ENCODE data around the gene THAP7. TPM values are rescaled to one million over a fixed set of nuclear protein-coding genes. Genes with fewer than 3 reads are reported as not detected.

Gene THAP7
- total and polyA plus RNA-seq, 7 donors: 19.9 to 59.4 (median 39.2) TPM

DNA sequence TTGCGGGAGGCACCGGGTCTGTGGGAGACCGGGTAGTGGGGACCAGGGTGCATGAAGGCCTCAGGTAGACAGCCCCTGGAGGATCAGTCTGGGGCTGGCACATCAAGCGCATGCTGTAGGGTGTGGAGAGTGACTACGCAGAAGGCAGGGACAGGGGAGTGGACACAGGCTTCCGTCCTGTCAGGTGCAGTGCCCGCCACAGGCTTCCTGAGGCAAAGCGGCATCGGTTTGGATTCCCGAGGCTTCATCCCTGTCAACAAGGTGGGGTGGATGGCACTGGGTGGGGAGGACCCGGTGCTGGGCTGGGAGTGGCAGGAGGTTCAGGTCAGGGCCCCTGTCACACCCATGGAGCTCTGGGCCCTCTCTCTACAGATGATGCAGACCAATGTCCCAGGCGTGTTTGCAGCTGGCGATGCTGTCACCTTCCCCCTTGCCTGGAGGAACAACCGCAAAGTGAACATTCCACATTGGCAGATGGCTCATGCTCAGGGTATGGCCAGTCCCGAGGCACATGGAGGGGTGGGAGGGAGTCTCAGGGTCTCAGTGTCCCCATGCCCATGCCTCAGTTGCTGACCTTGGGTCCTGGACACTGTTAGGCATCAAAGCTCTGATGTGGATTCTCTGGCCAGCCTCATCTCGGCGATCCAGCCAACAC is 24.3 kb downstream of the THAP7 start:
- no peaks in the 10 kb centered on the region for H3K9me3 ChIP-seq
- H3K36me3 ChIP-seq: no peaks in the 10 kb centered on the region
- H3K27ac ChIP-seq: no peak overlapping the region
- no peak overlapping the region for H3K4me3 ChIP-seq
- H3K27me3 ChIP-seq: no peaks in the 10 kb centered on the region
- intact Hi-C loops (cut with DNase I): loop anchor here (5.0 kb wide), 1 partner anchor 55 kb away; no protein-coding TSS in a partner anchor
- DNase-seq: no peak
- no peak for TF ChIP-seq EP300 (IDR thresholded peaks at IDR 0.05)
- TF ChIP-seq POLR2AphosphoS5 (IDR thresholded peaks at IDR 0.05): no peak
- TF ChIP-seq POLR2A (IDR thresholded peaks at IDR 0.05): no peak
- TF ChIP-seq, protein P1, sequence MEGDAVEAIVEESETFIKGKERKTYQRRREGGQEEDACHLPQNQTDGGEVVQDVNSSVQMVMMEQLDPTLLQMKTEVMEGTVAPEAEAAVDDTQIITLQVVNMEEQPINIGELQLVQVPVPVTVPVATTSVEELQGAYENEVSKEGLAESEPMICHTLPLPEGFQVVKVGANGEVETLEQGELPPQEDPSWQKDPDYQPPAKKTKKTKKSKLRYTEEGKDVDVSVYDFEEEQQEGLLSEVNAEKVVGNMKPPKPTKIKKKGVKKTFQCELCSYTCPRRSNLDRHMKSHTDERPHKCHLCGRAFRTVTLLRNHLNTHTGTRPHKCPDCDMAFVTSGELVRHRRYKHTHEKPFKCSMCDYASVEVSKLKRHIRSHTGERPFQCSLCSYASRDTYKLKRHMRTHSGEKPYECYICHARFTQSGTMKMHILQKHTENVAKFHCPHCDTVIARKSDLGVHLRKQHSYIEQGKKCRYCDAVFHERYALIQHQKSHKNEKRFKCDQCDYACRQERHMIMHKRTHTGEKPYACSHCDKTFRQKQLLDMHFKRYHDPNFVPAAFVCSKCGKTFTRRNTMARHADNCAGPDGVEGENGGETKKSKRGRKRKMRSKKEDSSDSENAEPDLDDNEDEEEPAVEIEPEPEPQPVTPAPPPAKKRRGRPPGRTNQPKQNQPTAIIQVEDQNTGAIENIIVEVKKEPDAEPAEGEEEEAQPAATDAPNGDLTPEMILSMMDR (IDR thresholded peaks at IDR 0.05): no peak
- H3K4me1 ChIP-seq: peaks cover 0 to 29% (median 27%) of the 10 kb centered on the region in 4 donors
- WGBS, 2 donors: 88 to 91% methylated on average over 17 of the region's 17 CpGs

DNA sequence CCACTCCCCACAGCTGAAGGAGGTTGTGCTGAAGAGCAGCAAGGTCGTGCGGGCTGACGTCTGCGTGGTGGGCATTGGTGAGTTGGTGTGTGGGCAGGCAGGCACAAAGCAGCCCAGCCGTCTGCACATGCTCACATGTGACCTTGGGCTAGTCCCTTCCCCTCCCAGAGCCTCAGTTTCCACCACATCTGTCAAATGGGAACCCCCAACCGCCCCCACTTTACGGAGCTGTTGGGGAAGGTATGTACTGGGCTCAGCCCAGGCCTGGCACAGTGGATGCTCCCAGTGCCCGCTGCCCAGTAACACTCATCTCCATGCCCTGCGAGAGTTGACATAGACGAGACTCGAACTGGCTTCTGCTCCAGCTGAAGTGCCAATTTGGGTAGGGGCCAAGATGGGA is 24.9 kb downstream of the THAP7 start:
- intact Hi-C loops (cut with DNase I): loop anchor here (5.0 kb wide), 1 partner anchor 55 kb away; no protein-coding TSS in a partner anchor
- Histone ChIP-seq H3K27me3 (no peaks in the 10 kb centered on the region), H3K4me3 (no peak overlapping the region), H3K27ac (no peak overlapping the region), H3K36me3 (no peaks in the 10 kb centered on the region), H3K4me1 (peaks cover 0 to 28% (median 26%) of the 10 kb centered on the region in 4 donors), H3K9me3 (no peaks in the 10 kb centered on the region)
- TF ChIP-seq POLR2A (IDR thresholded peaks at IDR 0.05): no peak
- TF ChIP-seq POLR2AphosphoS5 (IDR thresholded peaks at IDR 0.05): no peak
- TF ChIP-seq, protein P1 (IDR thresholded peaks at IDR 0.05): no peak
- no peak for TF ChIP-seq EP300 (IDR thresholded peaks at IDR 0.05)
- WGBS, 2 donors: 87 to 89% methylated on average over 11 of the region's 11 CpGs
- DNase-seq: no peak

DNA sequence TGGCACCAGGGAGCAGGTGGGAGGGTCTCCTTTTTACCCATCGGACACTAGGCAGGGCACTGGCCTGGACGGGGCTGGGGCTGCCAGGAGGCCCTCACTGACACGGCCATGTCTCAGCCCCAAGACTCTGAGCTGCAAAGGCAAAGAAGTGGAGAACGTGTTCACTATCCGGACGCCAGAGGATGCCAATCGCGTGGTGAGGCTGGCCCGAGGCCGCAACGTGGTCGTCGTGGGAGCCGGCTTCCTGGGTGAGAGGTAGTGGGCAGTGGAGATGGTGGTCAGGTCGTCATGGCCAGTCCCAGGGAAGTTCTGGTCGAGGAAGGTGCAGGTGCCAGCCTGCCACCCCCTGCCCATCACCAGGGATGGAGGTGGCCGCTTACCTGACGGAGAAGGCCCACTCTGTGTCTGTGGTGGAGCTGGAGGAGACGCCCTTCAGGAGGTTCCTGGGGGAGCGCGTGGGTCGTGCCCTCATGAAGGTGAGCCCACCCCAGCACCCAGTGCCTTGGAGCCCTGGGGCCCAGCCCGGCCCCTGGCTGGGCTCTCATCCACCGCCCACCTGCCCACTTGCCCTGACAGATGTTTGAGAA is 25.5 kb downstream of the THAP7 start:
- intact Hi-C loops (cut with DNase I): loop anchor here (5.0 kb wide), 1 partner anchor 54 kb away; no protein-coding TSS in a partner anchor
- DNase-seq: no peak
- no peak overlapping the region for H3K4me3 ChIP-seq
- no peaks in the 10 kb centered on the region for H3K27me3 ChIP-seq
- WGBS, 2 donors: 85 to 91% methylated on average over 24 of the region's 24 CpGs
- H3K9me3 ChIP-seq: no peaks in the 10 kb centered on the region
- peaks cover 0 to 25% (median 23%) of the 10 kb centered on the region in 4 donors for H3K4me1 ChIP-seq
- TF ChIP-seq POLR2A (IDR thresholded peaks at IDR 0.05) (no peak), EP300 (IDR thresholded peaks at IDR 0.05) (no peak), POLR2AphosphoS5 (IDR thresholded peaks at IDR 0.05) (no peak)
- TF ChIP-seq, protein P1 (IDR thresholded peaks at IDR 0.05): no peak
- H3K36me3 ChIP-seq: no peaks in the 10 kb centered on the region
- H3K27ac ChIP-seq: no peak overlapping the region

DNA sequence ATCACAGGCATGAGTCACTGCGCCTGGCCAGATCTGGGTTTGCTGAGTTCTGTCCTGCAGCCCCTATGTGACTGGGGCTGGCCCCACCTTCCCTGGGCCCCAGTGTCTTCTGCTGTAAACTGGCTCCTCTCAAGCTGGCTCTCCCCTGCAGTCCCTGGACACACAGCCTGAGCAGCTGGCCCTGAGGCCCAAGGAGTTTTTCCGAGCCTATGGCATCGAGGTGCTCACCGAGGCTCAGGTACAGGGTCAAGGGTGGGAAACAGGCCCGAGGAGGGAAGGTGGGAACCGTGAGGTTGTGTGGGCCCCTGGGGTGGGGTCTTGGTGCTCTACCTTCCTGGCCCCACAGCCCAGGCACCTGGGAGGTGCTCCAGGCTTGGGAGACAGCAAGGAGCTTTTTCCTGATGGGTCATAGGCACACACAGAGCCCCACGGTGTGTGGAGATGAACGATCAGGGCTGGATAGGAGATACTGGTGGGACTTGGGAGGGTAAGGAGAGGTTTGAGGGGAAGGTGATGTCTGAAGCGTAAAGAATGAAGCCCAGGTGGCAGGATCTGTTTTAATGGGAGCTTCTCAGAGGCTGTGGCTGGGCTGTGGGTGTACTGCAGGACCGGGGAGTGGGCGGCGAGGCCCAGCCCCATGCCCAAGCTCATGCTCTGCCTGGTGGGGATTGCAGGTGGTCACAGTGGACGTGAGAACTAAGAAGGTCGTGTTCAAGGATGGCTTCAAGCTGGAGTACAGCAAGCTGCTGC is 26.2 kb downstream of the THAP7 start:
- 88 to 89% methylated on average over 14 of the region's 14 CpGs for whole genome bisulfite sequencing, 2 donors
- Histone ChIP-seq H3K9me3 (no peaks in the 10 kb centered on the region), H3K27me3 (no peaks in the 10 kb centered on the region), H3K4me1 (peaks cover 0 to 18% (median 16%) of the 10 kb centered on the region in 4 donors), H3K27ac (no peak overlapping the region), H3K4me3 (no peak overlapping the region), H3K36me3 (no peaks in the 10 kb centered on the region)
- intact Hi-C loops (cut with DNase I): loop anchor here (5.0 kb wide), 1 partner anchor 53 kb away; no protein-coding TSS in a partner anchor
- TF ChIP-seq POLR2A (IDR thresholded peaks at IDR 0.05) (no peak), POLR2AphosphoS5 (IDR thresholded peaks at IDR 0.05) (no peak), EP300 (IDR thresholded peaks at IDR 0.05) (no peak)
- TF ChIP-seq, protein P1 (IDR thresholded peaks at IDR 0.05): no peak
- no peak for DNase-seq
